Breast epithelium (tissue), 4 donors: ENCODE data around the gene RBM39. TPM values are rescaled to one million over a fixed set of nuclear protein-coding genes. Genes with fewer than 3 reads are reported as not detected.

Experiments used
- DNase-seq, 2 donors: peaks; one replicate each; pipeline ENCODE4 v3.0.0-alpha.2; 2019; ENCODE audit warnings: low spot score in 2 of 2
- H3K27ac ChIP-seq, 2 donors: fragments of 200-600 bp; sonication (generic) in 1 of 2; one replicate each; pipeline ENCODE4 v1.5.1; 2016 to 2019; ENCODE audit warnings: mild to moderate bottlenecking in 1 of 2
- H3K27me3 ChIP-seq, 2 donors: fragments of 200-600 bp; sonication (generic) in 1 of 2; one replicate each; pipeline versions ENCODE4 v1.5.1 to v1.6.0; 2017 to 2019; ENCODE audit warnings: control low read depth in 1 of 2, mild to moderate bottlenecking in 1 of 2
- H3K36me3 ChIP-seq: fragments of 200-600 bp; one replicate; pipeline ENCODE4 v1.5.1; 2019
- H3K4me1 ChIP-seq, 2 donors: fragments of 200-600 bp; sonication (generic); one replicate each; pipeline ENCODE4 v1.5.1; 2016 to 2019; ENCODE audit warnings: control low read depth in 1 of 2
- H3K4me3 ChIP-seq, 3 donors: fragments of 200-600 bp; sonication (generic); 1 replicate in 2 of 3; 2 replicates in 1 of 3; pipeline ENCODE4 v1.5.1; 2016 to 2019; ENCODE audit warnings: mild to moderate bottlenecking in 3 of 3, moderate library complexity in 2 of 3
- H3K9me3 ChIP-seq, 2 donors: fragments of 200-600 bp; sonication (generic) in 1 of 2; one replicate each; pipeline ENCODE4 v1.5.1; 2016 to 2019; ENCODE audit warnings: control low read depth in 1 of 2
- POLR2A ChIP-seq: fragments of 450-650 bp; IDR thresholded peaks from one replicate; pipeline ENCODE4 v1.6.1; 2016; ENCODE audit warnings: antibody characterized with exemption, mild to moderate bottlenecking, moderate library complexity
- POLR2AphosphoS5 ChIP-seq, 3 donors: sonication (generic); formaldehyde crosslinking; IDR thresholded peaks; one replicate each; pipeline ENCODE4 v1.6.1; 2017; ENCODE audit warnings: antibody characterized with exemption in 3 of 3
- intact Hi-C: fragments of 100-400 bp; cut with DNase I; formaldehyde crosslinking; loops from one replicate; pipeline ENCODE4 v1.15.1; 2023; ENCODE audit warnings: low total_unique reads
- total RNA-seq, 3 donors: library from RNA; depleted of rRNA; stranded (reverse); fragments of >200 nt; gene quantifications; one replicate each; pipeline ENCODE4 v1.1.0, GENCODE V29; 2016
- TF ChIP-seq, protein P1 (sequence below), 3 donors: fragments of 450-650 bp; IDR thresholded peaks; one replicate each; pipeline ENCODE4 v1.5.1; 2016 to 2017; ENCODE audit warnings: antibody characterized with exemption in 3 of 3, mild to moderate bottlenecking in 3 of 3, moderate library complexity in 3 of 3

Gene RBM39
- total RNA-seq, 3 donors from 2014 or later = 305 to 660 (median 527) TPM

DNA sequence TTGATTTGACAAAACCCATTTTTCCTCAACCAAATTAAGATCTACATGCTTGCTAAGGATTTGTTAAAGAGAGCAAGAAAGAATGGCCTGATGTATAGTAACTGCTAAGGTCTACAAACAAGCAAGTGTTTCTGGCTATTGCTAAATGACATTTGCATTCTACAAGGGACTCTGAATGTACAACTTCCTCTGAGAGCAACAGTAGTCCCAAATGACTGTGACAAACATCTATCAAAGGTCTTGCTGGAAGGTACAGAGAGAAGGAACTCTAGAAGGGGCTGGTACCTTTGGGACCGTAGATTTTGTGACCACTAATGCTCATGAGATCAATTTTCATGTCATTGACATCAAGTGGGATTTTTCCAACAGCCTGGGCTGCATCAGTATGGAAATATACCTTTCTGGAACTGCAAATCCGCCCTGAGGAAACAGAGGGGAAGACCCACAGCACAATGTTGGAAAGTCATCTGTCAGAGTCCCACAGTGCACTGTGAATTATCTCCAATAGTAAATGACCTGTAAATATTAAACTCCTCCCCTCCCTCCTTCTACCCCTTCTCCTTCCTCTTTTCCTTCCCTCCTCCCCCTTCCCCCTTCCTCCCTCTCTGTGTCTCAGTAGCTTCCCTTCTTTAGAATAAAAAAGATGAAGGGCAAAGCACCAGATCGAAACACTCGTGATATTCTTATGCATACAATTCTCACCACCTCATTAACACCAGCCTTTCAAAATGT lies 61.4 kb downstream of the RBM39 start:
- Histone ChIP-seq H3K4me3 (no peak overlapping the region), H3K9me3 (no peaks in the 10 kb centered on the region), H3K27me3 (no peaks in the 10 kb centered on the region), H3K36me3 (no peaks in the 10 kb centered on the region), H3K27ac (no peak overlapping the region), H3K4me1 (no peaks in the 10 kb centered on the region)
- DNase-seq = no peak
- intact Hi-C loops = no loop called here
- TF ChIP-seq, protein P1, sequence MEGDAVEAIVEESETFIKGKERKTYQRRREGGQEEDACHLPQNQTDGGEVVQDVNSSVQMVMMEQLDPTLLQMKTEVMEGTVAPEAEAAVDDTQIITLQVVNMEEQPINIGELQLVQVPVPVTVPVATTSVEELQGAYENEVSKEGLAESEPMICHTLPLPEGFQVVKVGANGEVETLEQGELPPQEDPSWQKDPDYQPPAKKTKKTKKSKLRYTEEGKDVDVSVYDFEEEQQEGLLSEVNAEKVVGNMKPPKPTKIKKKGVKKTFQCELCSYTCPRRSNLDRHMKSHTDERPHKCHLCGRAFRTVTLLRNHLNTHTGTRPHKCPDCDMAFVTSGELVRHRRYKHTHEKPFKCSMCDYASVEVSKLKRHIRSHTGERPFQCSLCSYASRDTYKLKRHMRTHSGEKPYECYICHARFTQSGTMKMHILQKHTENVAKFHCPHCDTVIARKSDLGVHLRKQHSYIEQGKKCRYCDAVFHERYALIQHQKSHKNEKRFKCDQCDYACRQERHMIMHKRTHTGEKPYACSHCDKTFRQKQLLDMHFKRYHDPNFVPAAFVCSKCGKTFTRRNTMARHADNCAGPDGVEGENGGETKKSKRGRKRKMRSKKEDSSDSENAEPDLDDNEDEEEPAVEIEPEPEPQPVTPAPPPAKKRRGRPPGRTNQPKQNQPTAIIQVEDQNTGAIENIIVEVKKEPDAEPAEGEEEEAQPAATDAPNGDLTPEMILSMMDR (IDR thresholded peaks at IDR 0.05) = no peak
- TF ChIP-seq POLR2AphosphoS5 (IDR thresholded peaks at IDR 0.05) (no peak), POLR2A (no peak)

DNA sequence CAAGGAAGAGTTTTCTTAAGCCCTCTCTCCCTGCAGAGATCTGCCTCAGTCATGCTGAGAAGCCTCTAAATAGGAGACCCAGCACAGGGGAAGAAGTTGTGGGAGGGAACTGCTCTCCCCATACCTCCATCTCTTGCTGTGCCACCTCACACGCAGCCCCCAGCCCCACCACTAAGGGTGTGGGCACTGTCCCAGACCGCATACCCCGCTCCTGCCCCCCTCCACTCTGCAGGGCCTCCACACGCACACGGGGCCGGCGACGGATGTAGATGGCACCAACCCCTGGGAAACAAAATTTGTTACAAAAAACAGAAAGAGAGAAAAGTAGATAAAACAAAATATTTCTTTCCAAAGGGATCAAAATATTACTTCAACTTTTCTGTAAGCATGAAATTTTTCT lies 67.1 kb downstream of the RBM39 start:
- no peaks in the 10 kb centered on the region for H3K9me3 ChIP-seq
- H3K36me3 ChIP-seq = peaks cover 5% of the 10 kb centered on the region
- H3K4me1 ChIP-seq = no peaks in the 10 kb centered on the region
- DNase-seq = no peak
- H3K27ac ChIP-seq = no peak overlapping the region
- no peak overlapping the region for H3K4me3 ChIP-seq
- TF ChIP-seq POLR2A = no peak
- no peak for TF ChIP-seq POLR2AphosphoS5 (IDR thresholded peaks at IDR 0.05)
- TF ChIP-seq, protein P1 (IDR thresholded peaks at IDR 0.05) = no peak
- no peaks in the 10 kb centered on the region for H3K27me3 ChIP-seq
- intact Hi-C loops = no loop called here

DNA sequence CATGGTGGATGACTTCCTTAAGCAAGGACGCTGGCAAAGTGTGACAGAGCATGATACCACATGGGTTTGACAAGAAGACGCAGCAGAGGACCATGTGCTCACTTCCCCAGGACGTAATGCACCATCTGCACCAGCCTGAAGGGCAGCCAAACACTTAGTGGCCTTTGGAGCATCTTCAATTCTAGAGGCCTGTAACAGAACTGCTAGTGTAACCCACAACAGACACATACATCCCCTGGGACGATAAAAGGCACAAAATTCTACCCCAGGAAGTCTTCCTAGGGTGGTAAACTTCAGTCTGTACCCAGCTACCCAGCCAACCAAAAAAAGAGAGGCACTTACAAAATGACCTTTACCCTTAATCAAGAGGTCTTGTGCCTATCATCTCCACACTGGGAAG lies 68.2 kb downstream of the RBM39 start:
- no peaks in the 10 kb centered on the region for H3K27me3 ChIP-seq
- H3K4me1 ChIP-seq = no peaks in the 10 kb centered on the region
- no peak for TF ChIP-seq POLR2A
- TF ChIP-seq, protein P1 (IDR thresholded peaks at IDR 0.05) = no peak
- TF ChIP-seq POLR2AphosphoS5 (IDR thresholded peaks at IDR 0.05) = no peak
- H3K4me3 ChIP-seq = no peak overlapping the region
- intact Hi-C loops = no loop called here
- H3K36me3 ChIP-seq = peaks cover 5% of the 10 kb centered on the region
- no peak overlapping the region for H3K27ac ChIP-seq
- DNase-seq = no peak
- no peaks in the 10 kb centered on the region for H3K9me3 ChIP-seq

DNA sequence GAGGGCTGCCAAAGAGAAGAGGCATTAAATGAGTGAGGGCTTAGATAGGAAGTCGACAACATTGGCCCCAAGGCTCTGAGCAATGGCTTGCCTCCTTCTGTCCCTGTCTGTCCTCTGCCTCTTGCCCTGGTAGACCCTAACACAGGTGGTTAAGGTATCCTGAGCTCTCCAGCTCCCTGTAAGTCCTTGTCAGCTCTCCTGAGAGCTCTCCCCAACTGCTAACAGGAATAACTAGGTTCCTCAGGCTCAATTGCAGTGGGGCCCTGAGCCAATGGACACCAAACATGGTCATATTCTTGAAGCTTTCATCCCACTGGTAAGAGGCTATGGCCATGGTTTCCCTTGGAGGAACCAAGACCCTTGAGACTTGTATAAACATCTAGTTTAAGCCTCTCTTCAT lies 72.4 kb downstream of the RBM39 start:
- no peak for DNase-seq
- Histone ChIP-seq H3K4me1 (no peaks in the 10 kb centered on the region), H3K27ac (no peak overlapping the region), H3K36me3 (peaks cover 5% of the 10 kb centered on the region), H3K9me3 (no peaks in the 10 kb centered on the region), H3K4me3 (no peak overlapping the region), H3K27me3 (no peaks in the 10 kb centered on the region)
- intact Hi-C loops = no loop called here
- TF ChIP-seq POLR2AphosphoS5 (IDR thresholded peaks at IDR 0.05) = no peak
- TF ChIP-seq, protein P1 (IDR thresholded peaks at IDR 0.05) = no peak
- no peak for TF ChIP-seq POLR2A

DNA sequence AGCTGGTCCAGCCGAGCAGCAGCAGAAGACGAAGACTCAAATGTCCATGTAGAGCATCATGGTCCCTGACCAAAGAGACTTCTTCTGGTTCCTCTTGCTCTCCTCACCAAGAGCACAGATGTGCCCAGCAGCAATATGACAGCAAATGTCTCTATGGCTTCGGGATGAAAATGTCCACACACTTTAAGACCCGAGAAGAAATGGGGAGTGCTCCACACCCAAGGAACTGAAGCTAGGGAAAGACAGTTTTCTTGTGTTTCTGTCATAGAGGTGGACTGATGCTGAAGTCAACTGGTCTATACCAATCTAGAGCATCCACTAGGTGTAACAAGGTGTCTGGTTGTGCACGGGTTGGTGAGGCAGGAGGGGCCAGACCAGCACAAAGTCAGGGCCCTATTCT lies 72.8 kb downstream of the RBM39 start:
- Histone ChIP-seq H3K36me3 (peaks cover 5% of the 10 kb centered on the region), H3K4me1 (no peaks in the 10 kb centered on the region), H3K9me3 (no peaks in the 10 kb centered on the region), H3K4me3 (no peak overlapping the region), H3K27me3 (no peaks in the 10 kb centered on the region), H3K27ac (no peak overlapping the region)
- no peak for TF ChIP-seq POLR2AphosphoS5 (IDR thresholded peaks at IDR 0.05)
- DNase-seq = no peak
- intact Hi-C loops = no loop called here
